A549 (cell line): ENCODE results near the gene GDF2.

Experiments used
- EP300 ChIP-seq, 2 experiments: fragments of >200 bp; sonication (Bioruptor Twin); formaldehyde crosslinking; IDR thresholded peaks; 2 replicates in 1 of 2; 3 replicates in 1 of 2; pipeline ENCODE4 v1.6.1; 2016 to 2017
- HOXA7 ChIP-seq: fragments of 250-450 bp; sonication (Bioruptor Pico); IDR thresholded peaks from 2 replicates; pipeline ENCODE4 v1.5.0; 2020; ENCODE audit warnings: mild to moderate bottlenecking, moderate library complexity
- JUNB ChIP-seq: fragments of >200 bp; sonication (Bioruptor Twin); formaldehyde crosslinking; IDR thresholded peaks from 2 replicates; pipeline ENCODE4 v1.6.1; 2016
- KDM5A ChIP-seq: fragments of 200-600 bp; sonication (generic); IDR thresholded peaks from 2 replicates; pipeline ENCODE4 v1.6.1; 2016; ENCODE audit warnings: antibody characterized with exemption, mild to moderate bottlenecking
- MAZ ChIP-seq: fragments of 150-350 bp; IDR thresholded peaks from 2 replicates; pipeline ENCODE4 v1.6.1; 2014; ENCODE audit warnings: antibody characterized with exemption, low read depth, low read length, borderline replicate concordance
- POLR2A ChIP-seq: IDR thresholded peaks from 2 replicates; pipeline ENCODE4 v1.6.1; 2012; ENCODE audit warnings: mild to moderate bottlenecking, low read length
- SMC3 ChIP-seq: fragments of >200 bp; sonication (Bioruptor Twin); formaldehyde crosslinking; IDR thresholded peaks from 3 replicates; pipeline ENCODE4 v1.6.1; 2018; ENCODE audit warnings: inconsistent platforms
- ZSCAN20 ChIP-seq: fragments of 250-450 bp; sonication (Bioruptor Pico); IDR thresholded peaks from 2 replicates; pipeline ENCODE4 v1.8.0; 2022; ENCODE audit warnings: mild to moderate bottlenecking, moderate library complexity
- TF ChIP-seq, protein P1 (sequence below): fragments of >200 bp; sonication (Bioruptor Twin); formaldehyde crosslinking; IDR thresholded peaks from 3 replicates; pipeline ENCODE4 v1.5.1; 2016
- TF ChIP-seq, protein P2 (sequence below): fragments of 150-350 bp; IDR thresholded peaks from 2 replicates; pipeline ENCODE4 v1.6.1; 2014; ENCODE audit warnings: low read depth, mild to moderate bottlenecking, low read length
- TF ChIP-seq, protein P3 (sequence below): fragments of >200 bp; sonication (Bioruptor Twin); formaldehyde crosslinking; IDR thresholded peaks from 3 replicates; pipeline ENCODE4 v1.6.1; 2016

DNA sequence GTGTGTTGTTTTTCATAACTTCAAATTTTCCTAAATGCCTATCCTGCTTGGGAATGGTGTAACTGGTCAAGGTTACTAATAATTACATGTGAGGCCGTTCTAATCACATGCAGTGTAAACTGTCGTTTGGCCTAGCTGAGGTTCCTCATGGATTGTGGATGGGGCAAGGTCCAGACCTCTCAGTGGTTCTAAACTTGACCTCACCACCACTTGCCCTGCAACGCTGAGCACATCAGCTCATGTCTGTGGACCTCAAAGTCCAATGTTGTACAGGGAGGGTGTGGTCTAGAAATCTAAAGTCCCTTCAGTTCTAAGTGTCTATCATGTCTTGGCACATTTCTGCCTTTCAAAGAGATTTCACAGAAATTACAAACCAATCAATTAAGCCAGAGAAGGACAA lies 41.5 kb downstream of the GDF2 start:
- TF ChIP-seq EP300 (IDR thresholded peaks at IDR 0.05) (no peak), KDM5A (no peak), MAZ (no peak), ZSCAN20 (no peak), POLR2A (no peak), SMC3 (no peak), HOXA7 (CRISPR knock-in tag) (no peak), JUNB (no peak)
- TF ChIP-seq, protein P1, sequence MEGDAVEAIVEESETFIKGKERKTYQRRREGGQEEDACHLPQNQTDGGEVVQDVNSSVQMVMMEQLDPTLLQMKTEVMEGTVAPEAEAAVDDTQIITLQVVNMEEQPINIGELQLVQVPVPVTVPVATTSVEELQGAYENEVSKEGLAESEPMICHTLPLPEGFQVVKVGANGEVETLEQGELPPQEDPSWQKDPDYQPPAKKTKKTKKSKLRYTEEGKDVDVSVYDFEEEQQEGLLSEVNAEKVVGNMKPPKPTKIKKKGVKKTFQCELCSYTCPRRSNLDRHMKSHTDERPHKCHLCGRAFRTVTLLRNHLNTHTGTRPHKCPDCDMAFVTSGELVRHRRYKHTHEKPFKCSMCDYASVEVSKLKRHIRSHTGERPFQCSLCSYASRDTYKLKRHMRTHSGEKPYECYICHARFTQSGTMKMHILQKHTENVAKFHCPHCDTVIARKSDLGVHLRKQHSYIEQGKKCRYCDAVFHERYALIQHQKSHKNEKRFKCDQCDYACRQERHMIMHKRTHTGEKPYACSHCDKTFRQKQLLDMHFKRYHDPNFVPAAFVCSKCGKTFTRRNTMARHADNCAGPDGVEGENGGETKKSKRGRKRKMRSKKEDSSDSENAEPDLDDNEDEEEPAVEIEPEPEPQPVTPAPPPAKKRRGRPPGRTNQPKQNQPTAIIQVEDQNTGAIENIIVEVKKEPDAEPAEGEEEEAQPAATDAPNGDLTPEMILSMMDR = no peak
- TF ChIP-seq, protein P2, sequence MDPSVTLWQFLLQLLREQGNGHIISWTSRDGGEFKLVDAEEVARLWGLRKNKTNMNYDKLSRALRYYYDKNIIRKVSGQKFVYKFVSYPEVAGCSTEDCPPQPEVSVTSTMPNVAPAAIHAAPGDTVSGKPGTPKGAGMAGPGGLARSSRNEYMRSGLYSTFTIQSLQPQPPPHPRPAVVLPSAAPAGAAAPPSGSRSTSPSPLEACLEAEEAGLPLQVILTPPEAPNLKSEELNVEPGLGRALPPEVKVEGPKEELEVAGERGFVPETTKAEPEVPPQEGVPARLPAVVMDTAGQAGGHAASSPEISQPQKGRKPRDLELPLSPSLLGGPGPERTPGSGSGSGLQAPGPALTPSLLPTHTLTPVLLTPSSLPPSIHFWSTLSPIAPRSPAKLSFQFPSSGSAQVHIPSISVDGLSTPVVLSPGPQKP = no peak
- TF ChIP-seq, protein P3, sequence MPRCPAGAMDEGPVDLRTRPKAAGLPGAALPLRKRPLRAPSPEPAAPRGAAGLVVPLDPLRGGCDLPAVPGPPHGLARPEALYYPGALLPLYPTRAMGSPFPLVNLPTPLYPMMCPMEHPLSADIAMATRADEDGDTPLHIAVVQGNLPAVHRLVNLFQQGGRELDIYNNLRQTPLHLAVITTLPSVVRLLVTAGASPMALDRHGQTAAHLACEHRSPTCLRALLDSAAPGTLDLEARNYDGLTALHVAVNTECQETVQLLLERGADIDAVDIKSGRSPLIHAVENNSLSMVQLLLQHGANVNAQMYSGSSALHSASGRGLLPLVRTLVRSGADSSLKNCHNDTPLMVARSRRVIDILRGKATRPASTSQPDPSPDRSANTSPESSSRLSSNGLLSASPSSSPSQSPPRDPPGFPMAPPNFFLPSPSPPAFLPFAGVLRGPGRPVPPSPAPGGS = no peak
